GM21367 (cell line): Measurements from ENCODE around the gene BMP8A.
"Not testable (repeated sequence)": the region's sequence is repeated elsewhere in the genome, so short reads cannot be mapped to it uniquely, and the experiment has no call there.

Experiments
- ATAC-seq: cut with Tn5 transposase; IDR thresholded peaks from one replicate; pipeline ENCODE4 v1.9.1; 2021; ENCODE audit not compliant: unreplicated experiment

Gene BMP8A, protein sequence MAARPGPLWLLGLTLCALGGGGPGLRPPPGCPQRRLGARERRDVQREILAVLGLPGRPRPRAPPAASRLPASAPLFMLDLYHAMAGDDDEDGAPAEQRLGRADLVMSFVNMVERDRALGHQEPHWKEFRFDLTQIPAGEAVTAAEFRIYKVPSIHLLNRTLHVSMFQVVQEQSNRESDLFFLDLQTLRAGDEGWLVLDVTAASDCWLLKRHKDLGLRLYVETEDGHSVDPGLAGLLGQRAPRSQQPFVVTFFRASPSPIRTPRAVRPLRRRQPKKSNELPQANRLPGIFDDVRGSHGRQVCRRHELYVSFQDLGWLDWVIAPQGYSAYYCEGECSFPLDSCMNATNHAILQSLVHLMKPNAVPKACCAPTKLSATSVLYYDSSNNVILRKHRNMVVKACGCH

GRCh38 chr1:39491146-39491921 lies at the start of gene BMP8A:
BMP8A (plus strand) TSS chr1:39491636; CDS start chr1:39491992, 356 bp downstream.
- no peak for ATAC-seq

GRCh38 chr1:39441797-39442196 lies 49.6 kb upstream of the BMP8A start:
- ATAC-seq: no peak

- ATAC-seq: no peak
Measured at GRCh38 chr1:39445573-39445972, 45.9 kb upstream of the BMP8A start.

DNA sequence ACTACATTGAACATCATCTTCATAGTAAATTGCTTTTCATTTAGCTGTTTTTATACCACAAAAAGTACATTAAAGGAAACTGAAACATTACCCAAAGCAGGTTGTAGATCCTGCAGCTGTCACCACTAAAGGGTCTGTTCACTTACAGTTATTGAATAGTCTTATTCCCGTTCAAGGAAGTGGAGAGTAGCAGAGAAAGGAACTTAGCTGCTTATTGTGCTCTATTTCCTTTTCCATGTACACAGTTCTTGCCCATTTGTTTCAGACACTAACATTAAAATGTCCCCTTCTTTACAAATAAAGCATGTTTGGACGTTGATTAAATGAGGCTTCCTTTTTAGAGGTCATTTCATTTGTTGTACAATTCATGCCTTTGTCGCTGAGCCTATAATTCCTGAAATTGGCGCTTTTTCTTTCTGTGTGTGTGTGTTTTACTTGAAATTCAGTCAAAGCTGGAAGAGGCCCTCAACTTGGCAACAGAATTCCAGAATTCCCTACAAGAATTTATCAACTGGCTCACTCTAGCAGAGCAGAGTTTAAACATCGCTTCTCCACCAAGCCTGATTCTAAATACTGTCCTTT lies 44.4 kb upstream of the BMP8A start:
- no peak for ATAC-seq

DNA sequence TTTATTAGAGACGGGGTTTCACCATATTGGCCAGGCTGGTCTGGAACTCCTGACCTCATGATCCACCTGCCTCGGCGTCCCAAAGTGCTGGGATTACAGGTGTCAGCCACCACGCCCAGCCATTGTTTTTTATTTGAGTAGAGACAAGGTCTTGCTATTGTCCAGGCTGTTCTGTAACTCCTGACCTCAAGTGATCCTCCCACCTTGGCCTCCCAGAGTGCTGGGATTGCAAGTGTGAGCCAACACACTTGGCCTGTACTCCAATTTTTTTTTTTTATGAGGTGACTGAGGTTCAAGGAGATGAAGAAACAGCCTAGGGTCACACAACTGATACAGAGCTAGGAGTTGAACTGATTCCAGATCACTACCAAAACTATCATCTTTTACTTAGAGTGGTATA lies 41.4 kb upstream of the BMP8A start:
- not testable (repeated sequence) for ATAC-seq

DNA sequence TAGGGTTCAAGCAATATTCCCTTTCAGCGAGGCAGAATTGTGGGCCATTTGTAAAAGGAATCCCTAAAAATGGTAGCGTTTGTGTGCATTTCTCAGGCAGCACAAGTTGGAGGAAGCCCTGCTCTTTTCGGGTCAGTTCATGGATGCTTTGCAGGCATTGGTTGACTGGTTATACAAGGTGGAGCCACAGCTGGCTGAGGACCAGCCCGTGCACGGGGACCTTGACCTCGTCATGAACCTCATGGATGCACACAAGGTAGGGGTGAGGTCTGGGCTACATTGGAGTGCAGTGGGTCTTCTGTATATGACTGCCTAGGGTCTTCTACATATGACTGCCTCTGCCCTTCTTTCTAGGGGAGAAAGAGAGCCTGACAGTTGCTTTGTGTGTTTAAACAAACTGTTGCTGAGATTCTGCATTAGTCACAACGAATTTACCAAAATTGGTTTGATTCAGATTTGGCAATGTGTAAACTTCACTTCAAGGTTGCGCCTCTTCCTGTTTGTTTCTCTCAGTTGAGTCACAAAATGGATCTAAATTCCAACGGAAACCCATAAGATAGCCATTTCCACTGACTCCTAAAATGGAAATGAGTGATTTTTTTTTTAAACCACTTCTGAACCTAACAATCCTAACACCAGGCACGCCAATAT lies 40.4 kb upstream of the BMP8A start:
- no peak for ATAC-seq

GRCh38 chr1:39452081-39452480 lies 39.4 kb upstream of the BMP8A start:
- no peak for ATAC-seq

GRCh38 chr1:39452540-39452939 lies 38.9 kb upstream of the BMP8A start:
- no peak for ATAC-seq

GRCh38 chr1:39453603-39454002 lies 37.8 kb upstream of the BMP8A start:
- no peak for ATAC-seq

DNA sequence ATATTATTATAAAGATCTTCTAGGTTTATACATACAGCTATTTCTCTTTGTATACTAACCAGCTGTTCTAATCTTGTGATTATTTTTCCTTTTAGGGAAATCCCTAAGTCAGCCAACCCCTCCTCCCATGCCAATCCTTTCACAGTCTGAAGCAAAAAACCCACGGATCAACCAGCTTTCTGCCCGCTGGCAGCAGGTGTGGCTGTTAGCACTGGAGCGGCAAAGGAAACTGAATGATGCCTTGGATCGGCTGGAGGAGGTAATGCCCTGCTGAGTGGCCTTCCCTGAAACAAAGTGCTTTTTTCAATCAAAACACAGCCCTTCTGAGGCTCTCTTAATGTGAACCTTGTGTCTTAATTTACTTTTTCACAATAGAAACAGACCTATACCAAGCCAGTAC lies 32.4 kb upstream of the BMP8A start:
- no peak for ATAC-seq

DNA sequence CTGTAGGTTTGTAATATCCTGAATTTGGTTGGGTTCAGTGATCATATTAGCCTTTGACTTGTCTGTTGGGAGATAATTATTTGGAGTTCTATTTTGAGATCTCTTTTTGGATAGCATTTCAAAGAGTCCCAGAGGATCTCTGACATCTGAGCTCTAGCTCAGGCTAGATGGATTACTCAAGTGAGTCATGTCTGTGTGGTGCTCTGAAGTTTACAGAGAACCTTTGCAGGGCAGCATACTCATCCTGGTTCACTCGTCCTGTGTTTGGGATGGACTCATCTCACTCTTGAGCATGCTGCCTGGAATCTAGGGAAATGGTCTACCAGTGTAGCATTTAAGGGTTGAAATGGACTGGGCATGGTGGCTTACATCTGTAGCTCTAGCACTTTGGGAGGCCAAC lies 29.4 kb upstream of the BMP8A start:
- ATAC-seq: no peak

- no peak for ATAC-seq
Measured at GRCh38 chr1:39466413-39467107, 24.9 kb upstream of the BMP8A start.

DNA sequence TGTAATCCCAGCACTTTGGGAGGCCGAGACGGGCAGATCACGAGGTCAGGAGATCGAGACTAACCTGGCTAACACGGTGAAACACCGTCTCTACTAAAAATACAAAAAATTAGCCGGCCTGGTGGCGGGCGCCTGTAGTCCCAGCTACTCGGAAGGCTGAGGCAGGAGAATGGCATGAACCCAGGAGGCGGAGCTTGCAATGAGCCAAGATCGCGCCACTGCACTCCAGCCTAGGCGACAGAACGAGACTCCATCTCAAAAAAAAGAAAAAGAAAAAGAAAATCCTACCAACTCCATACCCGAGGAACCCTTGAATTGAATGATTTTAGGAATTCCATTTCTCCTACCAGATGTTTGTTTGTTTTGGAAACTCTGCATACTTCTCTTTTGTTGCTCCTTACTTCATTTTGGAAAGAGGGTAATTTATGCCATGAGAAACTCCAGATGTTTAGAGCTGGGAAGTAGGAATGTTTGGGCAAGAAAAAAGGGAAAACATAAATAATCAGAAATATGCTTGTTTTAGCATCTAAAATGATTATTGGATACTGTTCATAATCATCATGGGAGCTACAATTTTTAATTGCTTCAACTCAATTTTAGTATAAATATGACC lies 24.2 kb upstream of the BMP8A start:
- not testable (repeated sequence) for ATAC-seq

GRCh38 chr1:39469150-39469549 lies 22.3 kb upstream of the BMP8A start:
- ATAC-seq: no peak

DNA sequence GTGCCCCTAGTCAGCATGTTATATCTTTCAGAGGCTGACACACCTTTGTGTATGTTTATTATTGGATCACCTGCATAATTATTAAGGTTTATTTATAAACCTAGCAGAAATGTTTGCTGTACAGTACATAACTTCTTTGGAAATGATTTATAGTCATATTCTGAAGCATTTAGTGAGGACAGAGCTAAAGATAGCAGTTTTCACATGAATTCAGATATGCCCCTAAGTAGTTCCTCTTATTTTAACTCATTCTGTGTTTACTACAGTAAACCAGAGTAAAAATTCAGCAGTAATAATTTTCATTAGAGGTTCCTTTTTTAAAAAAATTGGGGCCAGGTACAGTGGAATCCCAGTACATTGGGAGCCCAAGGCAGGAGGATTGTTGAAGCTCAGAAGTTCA lies 21.4 kb upstream of the BMP8A start:
- no peak for ATAC-seq

GRCh38 chr1:39472826-39473225 lies 18.6 kb upstream of the BMP8A start:
- ATAC-seq: no peak

DNA sequence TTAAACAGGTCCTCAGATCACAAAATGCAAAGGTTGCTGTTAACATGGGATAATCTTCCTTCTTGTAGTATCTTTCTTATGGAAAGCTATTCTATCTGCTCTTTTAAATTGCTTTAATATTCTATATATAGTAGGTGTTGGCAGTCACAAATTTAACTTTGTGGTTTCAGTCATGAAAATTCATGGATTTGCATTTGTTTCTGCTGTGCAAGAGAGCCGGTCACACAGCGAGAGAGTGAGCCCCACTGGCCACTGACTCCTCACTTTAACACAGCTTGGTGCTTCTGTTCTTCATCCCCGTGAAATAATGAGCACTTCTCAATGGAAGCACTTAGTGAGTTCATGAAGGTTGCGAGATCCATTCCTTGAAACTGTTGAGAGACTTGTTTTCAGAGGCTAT lies 18.1 kb upstream of the BMP8A start:
- ATAC-seq: no peak

- no peak for ATAC-seq
Measured at GRCh38 chr1:39474810-39475209, 16.6 kb upstream of the BMP8A start.

DNA sequence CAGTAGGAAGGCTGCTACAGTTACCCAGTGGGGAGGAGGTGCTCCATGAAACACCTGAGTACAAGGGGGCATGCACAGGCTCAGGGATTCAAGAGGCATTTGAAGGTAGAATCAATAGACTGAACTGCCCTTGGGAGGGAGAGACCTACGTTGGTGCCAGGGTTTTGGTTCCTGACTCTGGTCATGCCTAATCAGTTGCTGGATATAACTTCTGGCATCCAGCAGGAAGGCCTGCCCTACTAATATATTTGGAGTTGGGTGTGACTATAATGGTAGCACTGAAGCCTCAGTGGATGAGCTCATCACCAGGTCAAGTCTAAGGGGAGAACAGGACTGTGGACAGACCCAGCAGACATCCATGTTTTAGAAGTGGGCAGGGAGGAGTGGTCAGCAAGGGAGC lies 15.9 kb upstream of the BMP8A start:
- ATAC-seq: not testable (repeated sequence)

DNA sequence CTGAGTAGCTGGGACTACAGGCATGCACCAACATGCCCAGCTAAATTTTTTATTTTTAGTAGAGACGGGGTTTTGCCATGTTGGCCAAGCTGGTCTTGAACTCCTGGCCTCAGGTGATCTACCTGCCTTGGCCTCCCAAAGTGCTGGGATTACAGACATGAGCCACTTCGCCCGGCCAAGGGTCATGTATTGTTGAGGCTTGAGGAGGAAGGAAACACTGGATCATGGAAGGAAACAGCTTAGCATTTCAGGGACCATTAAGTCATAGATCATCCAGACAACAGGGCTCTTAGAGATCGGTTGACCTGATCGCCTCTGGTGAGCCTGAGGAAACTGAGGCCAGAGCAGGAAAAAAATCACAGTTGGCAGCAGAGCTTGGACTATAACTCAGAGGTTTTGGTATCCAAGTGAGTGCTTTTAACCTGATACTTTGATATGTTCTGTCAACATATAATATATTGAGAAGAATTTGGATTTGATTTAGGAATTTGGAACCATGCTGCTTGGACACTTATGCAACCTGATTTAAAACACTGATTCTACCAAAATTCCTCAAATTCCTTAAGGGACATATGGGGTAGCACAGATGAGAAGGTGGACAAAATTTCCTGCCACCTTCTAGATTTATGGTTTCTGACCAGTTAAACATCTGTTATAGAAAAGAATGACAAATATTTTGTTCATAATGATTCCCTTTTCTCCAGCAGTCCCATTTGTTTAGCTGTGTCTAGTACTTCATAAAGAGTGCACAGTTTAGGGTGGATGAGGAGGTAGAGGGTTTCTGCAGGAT lies 13.1 kb upstream of the BMP8A start:
- ATAC-seq: no peak
